Measurements from ENCODE around the gene LYST.

LYST gene

DNA sequence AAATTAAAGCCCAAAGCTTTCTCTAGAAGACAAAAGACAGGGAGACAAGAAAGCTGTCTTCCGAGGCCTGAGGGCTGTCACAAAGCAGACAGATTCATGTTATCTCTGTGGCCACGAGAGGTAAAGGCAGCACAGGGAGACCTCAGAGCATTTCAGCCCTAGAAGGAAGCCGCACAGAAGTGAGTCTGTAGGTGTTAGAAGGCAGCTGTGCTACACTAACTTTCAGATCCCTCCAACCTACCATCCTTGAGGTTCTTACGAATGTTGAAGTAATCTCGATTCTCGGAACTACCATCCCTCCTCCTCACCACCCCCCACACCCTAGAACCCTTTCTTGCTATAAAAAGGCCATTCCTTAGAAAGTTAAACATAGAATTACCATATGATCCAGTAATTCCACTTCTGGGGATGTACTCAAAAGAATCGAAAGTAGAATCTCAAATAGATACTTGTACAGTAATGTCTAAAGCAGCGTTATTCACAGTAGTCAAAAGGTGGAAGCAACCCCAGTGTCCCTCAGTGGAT lies 21.5 kb upstream of the LYST start:
- no peak overlapping the region for H3K4me2 ChIP-seq (ENCODE audit: low read depth, low read length, poor library complexity, severe bottlenecking)
- no peaks in the 10 kb centered on the region for H3K36me3 ChIP-seq (ENCODE audit: insufficient read depth, low read length)

DNA sequence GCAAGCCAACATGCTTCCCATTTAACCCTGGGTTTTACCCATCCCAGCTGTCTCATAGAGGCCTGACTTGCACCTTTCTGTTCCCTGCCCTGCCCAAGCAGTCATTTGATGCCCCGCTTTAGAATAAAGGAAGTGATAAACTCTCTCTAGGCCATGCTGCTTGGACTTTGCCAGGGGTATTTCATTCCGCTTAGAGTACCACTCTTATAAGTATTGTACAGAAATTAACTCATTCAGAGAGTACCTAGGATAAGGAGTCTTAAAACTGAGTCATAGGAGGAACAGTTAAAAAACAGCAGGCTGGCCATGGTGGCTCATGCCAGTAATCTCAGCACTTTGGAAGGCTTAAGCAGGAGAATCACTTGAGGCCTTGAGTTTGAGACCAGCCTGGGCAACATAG lies 21.0 kb upstream of the LYST start:
- no peaks in the 10 kb centered on the region for H3K4me1 ChIP-seq (ENCODE audit: insufficient read depth, low read length, poor library complexity, severe bottlenecking)
- TF ChIP-seq EZH2phosphoT487 (IDR thresholded peaks at IDR 0.05; ENCODE audit: borderline replicate concordance), result no peak
- TF ChIP-seq, protein P1, sequence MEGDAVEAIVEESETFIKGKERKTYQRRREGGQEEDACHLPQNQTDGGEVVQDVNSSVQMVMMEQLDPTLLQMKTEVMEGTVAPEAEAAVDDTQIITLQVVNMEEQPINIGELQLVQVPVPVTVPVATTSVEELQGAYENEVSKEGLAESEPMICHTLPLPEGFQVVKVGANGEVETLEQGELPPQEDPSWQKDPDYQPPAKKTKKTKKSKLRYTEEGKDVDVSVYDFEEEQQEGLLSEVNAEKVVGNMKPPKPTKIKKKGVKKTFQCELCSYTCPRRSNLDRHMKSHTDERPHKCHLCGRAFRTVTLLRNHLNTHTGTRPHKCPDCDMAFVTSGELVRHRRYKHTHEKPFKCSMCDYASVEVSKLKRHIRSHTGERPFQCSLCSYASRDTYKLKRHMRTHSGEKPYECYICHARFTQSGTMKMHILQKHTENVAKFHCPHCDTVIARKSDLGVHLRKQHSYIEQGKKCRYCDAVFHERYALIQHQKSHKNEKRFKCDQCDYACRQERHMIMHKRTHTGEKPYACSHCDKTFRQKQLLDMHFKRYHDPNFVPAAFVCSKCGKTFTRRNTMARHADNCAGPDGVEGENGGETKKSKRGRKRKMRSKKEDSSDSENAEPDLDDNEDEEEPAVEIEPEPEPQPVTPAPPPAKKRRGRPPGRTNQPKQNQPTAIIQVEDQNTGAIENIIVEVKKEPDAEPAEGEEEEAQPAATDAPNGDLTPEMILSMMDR (conservative IDR thresholded peaks at IDR 0.05; ENCODE audit: low read length), result no peak
- no peaks in the 10 kb centered on the region for H4K20me1 ChIP-seq (ENCODE audit: insufficient read depth, low read length, poor library complexity, severe bottlenecking)
- no peak overlapping the region for H3K4me3 ChIP-seq (ENCODE audit: low read length, poor library complexity, severe bottlenecking)
- no peaks in the 10 kb centered on the region for H3F3A ChIP-seq (ENCODE audit: low read depth)
- H3K4me2 ChIP-seq (ENCODE audit: low read depth, low read length, poor library complexity, severe bottlenecking), result no peak overlapping the region
- no peaks in the 10 kb centered on the region for H3K79me2 ChIP-seq (ENCODE audit: insufficient read depth, low read length)
- H3K27me3 ChIP-seq (ENCODE audit: insufficient read depth, low read length, poor library complexity, severe bottlenecking), result no peaks in the 10 kb centered on the region
- no peaks in the 10 kb centered on the region for H3K9me3 ChIP-seq (ENCODE audit: insufficient read depth, low read depth, low read length)
- H2AFZ ChIP-seq (ENCODE audit: low read length), result no peak overlapping the region
- no peaks in the 10 kb centered on the region for H3K9me2 ChIP-seq (replicated peaks; ENCODE audit: low read depth, low read length)
- no peaks in the 10 kb centered on the region for H3K36me3 ChIP-seq (ENCODE audit: insufficient read depth, low read length)
- H3K9ac ChIP-seq (ENCODE audit: low read depth, low read length, poor library complexity, severe bottlenecking), result no peak overlapping the region

More for the DNA sequence above, 21.5 kb upstream of the LYST start:
- Histone ChIP-seq H2AFZ (ENCODE audit: low read length) (no peak overlapping the region), H4K20me1 (ENCODE audit: insufficient read depth, low read length, poor library complexity, severe bottlenecking) (no peaks in the 10 kb centered on the region), H3K27me3 (ENCODE audit: insufficient read depth, low read length, poor library complexity, severe bottlenecking) (no peaks in the 10 kb centered on the region), H3F3A (ENCODE audit: low read depth) (no peaks in the 10 kb centered on the region), H3K9me2 (replicated peaks; ENCODE audit: low read depth, low read length) (no peaks in the 10 kb centered on the region), H3K9me3 (ENCODE audit: insufficient read depth, low read depth, low read length) (no peaks in the 10 kb centered on the region), H3K79me2 (ENCODE audit: insufficient read depth, low read length) (no peaks in the 10 kb centered on the region), H3K4me1 (ENCODE audit: insufficient read depth, low read length, poor library complexity, severe bottlenecking) (no peaks in the 10 kb centered on the region), H3K4me3 (ENCODE audit: low read length, poor library complexity, severe bottlenecking) (no peak overlapping the region), H3K9ac (ENCODE audit: low read depth, low read length, poor library complexity, severe bottlenecking) (no peak overlapping the region)
- TF ChIP-seq, protein P1 (conservative IDR thresholded peaks at IDR 0.05; ENCODE audit: low read length), result no peak
- no peak for TF ChIP-seq EZH2phosphoT487 (IDR thresholded peaks at IDR 0.05; ENCODE audit: borderline replicate concordance)

GRCh38 chr1:235885655-235886262 lies 19.1 kb upstream of the LYST start:
- H4K20me1 ChIP-seq (ENCODE audit: insufficient read depth, low read length, poor library complexity, severe bottlenecking), result no peaks in the 10 kb centered on the region
- no peak overlapping the region for H3K9ac ChIP-seq (ENCODE audit: low read depth, low read length, poor library complexity, severe bottlenecking)
- no peak overlapping the region for H3K4me3 ChIP-seq (ENCODE audit: low read length, poor library complexity, severe bottlenecking)
- no peaks in the 10 kb centered on the region for H3K79me2 ChIP-seq (ENCODE audit: insufficient read depth, low read length)
- no peaks in the 10 kb centered on the region for H3K27me3 ChIP-seq (ENCODE audit: insufficient read depth, low read length, poor library complexity, severe bottlenecking)
- no peaks in the 10 kb centered on the region for H3K36me3 ChIP-seq (ENCODE audit: insufficient read depth, low read length)
- no peaks in the 10 kb centered on the region for H3K9me3 ChIP-seq (ENCODE audit: insufficient read depth, low read depth, low read length)
- H3K9me2 ChIP-seq (replicated peaks; ENCODE audit: low read depth, low read length), result no peaks in the 10 kb centered on the region
- no peak overlapping the region for H2AFZ ChIP-seq (ENCODE audit: low read length)
- H3F3A ChIP-seq (ENCODE audit: low read depth), result no peaks in the 10 kb centered on the region
- H3K4me1 ChIP-seq (ENCODE audit: insufficient read depth, low read length, poor library complexity, severe bottlenecking), result no peaks in the 10 kb centered on the region
- H3K4me2 ChIP-seq (ENCODE audit: low read depth, low read length, poor library complexity, severe bottlenecking), result no peak overlapping the region
- TF ChIP-seq, protein P1 (conservative IDR thresholded peaks at IDR 0.05; ENCODE audit: low read length), result no peak
- TF ChIP-seq EZH2phosphoT487 (IDR thresholded peaks at IDR 0.05; ENCODE audit: borderline replicate concordance), result no peak
